GM12865 (cell line): ENCODE data around the gene TRABD2B.

ENCODE experiments used
- DNase-seq: peaks from one replicate; pipeline ENCODE4 v3.0.0; 2010; ENCODE audit warnings: low read depth
- H3K4me3 ChIP-seq: 2 replicates; pipeline ENCODE4 v1.5.1; 2011; ENCODE audit warnings: mild to moderate bottlenecking, low read depth, low read length, control low read depth
- CTCF ChIP-seq: IDR thresholded peaks from 2 replicates; pipeline ENCODE4 v1.5.1; 2011; ENCODE audit warnings: low read length, control low read depth, low read depth, inconsistent platforms; ENCODE audit not compliant: insufficient read depth; ENCODE audit errors: missing control alignments

TRABD2B gene

GRCh38 chr1:47898133-47898845 is 98.9 kb downstream of the TRABD2B start:
- TF ChIP-seq CTCF, result no peak
- H3K4me3 ChIP-seq, result no peak overlapping the region
- DNase-seq, result no peak

GRCh38 chr1:47895279-47896125 is 101.7 kb downstream of the TRABD2B start:
- no peak for TF ChIP-seq CTCF
- DNase-seq, result no peak
- H3K4me3 ChIP-seq, result no peak overlapping the region

GRCh38 chr1:47894410-47895278 is 102.5 kb downstream of the TRABD2B start:
- no peak for DNase-seq
- TF ChIP-seq CTCF, result no peak
- H3K4me3 ChIP-seq, result no peak overlapping the region

GRCh38 chr1:47893412-47893811 is 103.8 kb downstream of the TRABD2B start:
- no peak for DNase-seq
- no peak overlapping the region for H3K4me3 ChIP-seq
- TF ChIP-seq CTCF, result no peak

GRCh38 chr1:47890779-47891178 is 106.4 kb downstream of the TRABD2B start:
- DNase-seq, result no peak
- TF ChIP-seq CTCF, result no peak
- H3K4me3 ChIP-seq, result no peak overlapping the region

GRCh38 chr1:47888294-47888629 is 108.9 kb downstream of the TRABD2B start:
- no peak for DNase-seq
- TF ChIP-seq CTCF, result no peak
- no peak overlapping the region for H3K4me3 ChIP-seq
